ENCODE results near the gene TAF6.

Gene TAF6

GRCh38 chr7:100122568-100122967, 3.4 kb upstream of the TAF6 start (continued):
- TF ChIP-seq BCL11B (tag by site-specific recombination; IDR thresholded peaks at IDR 0.05; ENCODE audit: low read depth) (no peak), ZNF148 (tag by site-specific recombination; IDR thresholded peaks at IDR 0.05; ENCODE audit: borderline replicate concordance) (no peak), ZNF660 (tag by site-specific recombination; IDR thresholded peaks at IDR 0.05) (no peak)

- CTCF ChIA-PET: interaction anchor here (0.6 to 0.7 kb wide), 3 partner anchors 22 to 334 kb away, joined by 3 read pairs; no protein-coding TSS in a partner anchor
Measured at GRCh38 chr7:100122067-100122466, 2.9 kb upstream of the TAF6 start.

GRCh38 chr7:100120733-100121036, 1.5 kb upstream of the TAF6 start:
- CTCF ChIA-PET: interaction anchor here (1.0 to 1.1 kb wide), 2 partner anchors 10 to 97 kb away, joined by 3 to 4 read pairs; no protein-coding TSS in a partner anchor
- Histone ChIP-seq H3K4me3 (ENCODE audit: low read depth, low read length) (peak overlapping the region; percentile 90), H3K4me1 (ENCODE audit: control insufficient read depth, insufficient read depth, low read length) (peaks cover 3% of the 10 kb centered on the region; the same call in 1 of the 2 replicates), H3K9me3 (ENCODE audit: control insufficient read depth, insufficient read depth, low read depth, low read length) (no peaks in the 10 kb centered on the region), H3K27ac (ENCODE audit: extremely low read depth, low read depth, low read length) (peak overlapping the region; percentile 87), H3K36me3 (ENCODE audit: control insufficient read depth in 2 of 2, insufficient read depth in 1 of 2, low read length in 2 of 2) (peaks cover 0 to 13% of the 10 kb centered on the region in 2 experiments; a peak in 2 of 3 replicates)
- POLR2A ChIA-PET: interaction anchor here (0.7 to 8.4 kb wide), 3 partner anchors 12 to 28 kb away, joined by 3 to 81 read pairs (median 3); partner anchors contain the start of genes AP4M1, LAMTOR4 and MCM7
- TF ChIP-seq ZNF37A (tag by site-specific recombination; IDR thresholded peaks at IDR 0.05) (no peak), ZNF202 (tag by site-specific recombination; IDR thresholded peaks at IDR 0.05; ENCODE audit: borderline replicate concordance) (no peak), PRDM1 (tag by site-specific recombination; IDR thresholded peaks at IDR 0.05) (no peak), ZNF560 (tag by site-specific recombination; IDR thresholded peaks at IDR 0.05; ENCODE audit: borderline replicate concordance) (no peak), ZNF621 (tag by site-specific recombination; IDR thresholded peaks at IDR 0.05) (no peak), ZIC2 (tag by site-specific recombination; IDR thresholded peaks at IDR 0.05) (no peak), ZSCAN4 (tag by site-specific recombination; IDR thresholded peaks at IDR 0.05) (no peak), BCL11B (tag by site-specific recombination; IDR thresholded peaks at IDR 0.05; ENCODE audit: low read depth) (no peak), ZNF654 (tag by site-specific recombination; IDR thresholded peaks at IDR 0.05; ENCODE audit: low read depth) (no peak), ZNF645 (tag by site-specific recombination; IDR thresholded peaks at IDR 0.05) (no peak), ZNF777 (tag by site-specific recombination; IDR thresholded peaks at IDR 0.05; ENCODE audit: borderline replicate concordance) (no peak), ZNF677 (tag by site-specific recombination; IDR thresholded peaks at IDR 0.05) (no peak), ZNF19 (tag by site-specific recombination; IDR thresholded peaks at IDR 0.05; ENCODE audit: low read depth) (no peak), SCRT2 (tag by site-specific recombination; IDR thresholded peaks at IDR 0.05) (no peak), ZNF580 (tag by site-specific recombination; IDR thresholded peaks at IDR 0.05) (no peak), GLIS2 (tag by site-specific recombination; IDR thresholded peaks at IDR 0.05) (no peak), KLF9 (tag by site-specific recombination; IDR thresholded peaks at IDR 0.05; ENCODE audit: low read depth) (no peak), ZBTB44 (tag by site-specific recombination; IDR thresholded peaks at IDR 0.05) (no peak), ZNF843 (tag by site-specific recombination; IDR thresholded peaks at IDR 0.05) (no peak)

More at GRCh38 chr7:100122067-100122466, 2.9 kb upstream of the TAF6 start:
- TF ChIP-seq ZNF341 (tag by site-specific recombination; IDR thresholded peaks at IDR 0.05; ENCODE audit: low read depth): peak; percentile 69
- TF ChIP-seq ZNF658 (tag by site-specific recombination; IDR thresholded peaks at IDR 0.05): no peak
- no peak for TF ChIP-seq FEZF1 (tag by site-specific recombination; IDR thresholded peaks at IDR 0.05)
- TF ChIP-seq IKZF3 (tag by site-specific recombination; IDR thresholded peaks at IDR 0.05): 0 out of 2 replicates have a peak, but pooled peaks have one; percentile 36
- TF ChIP-seq ZNF600 (tag by site-specific recombination; IDR thresholded peaks at IDR 0.05): peak; percentile 98
- peak; percentile 54 for TF ChIP-seq ZBTB17 (tag by site-specific recombination; IDR thresholded peaks at IDR 0.05)
- TF ChIP-seq ZBTB6 (tag by site-specific recombination; IDR thresholded peaks at IDR 0.05): peak; percentile 73
- no peak for TF ChIP-seq KLF7 (tag by site-specific recombination; IDR thresholded peaks at IDR 0.05; ENCODE audit: borderline replicate concordance)
- H3K36me3 ChIP-seq (ENCODE audit: control insufficient read depth in 2 of 2, insufficient read depth in 1 of 2, low read length in 2 of 2): peaks cover 0 to 13% of the 10 kb centered on the region in 2 experiments; a peak in 2 of 3 replicates
- no peak overlapping the region for H3K4me3 ChIP-seq (ENCODE audit: low read depth, low read length)
- H3K9me3 ChIP-seq (ENCODE audit: control insufficient read depth, insufficient read depth, low read depth, low read length): no peaks in the 10 kb centered on the region
- POLR2A ChIA-PET: interaction anchor here (0.6 to 8.4 kb wide), 2 partner anchors 13 to 21 kb away, joined by 4 to 81 read pairs; partner anchors contain the start of genes AP4M1 and MCM7
- H3K4me1 ChIP-seq (ENCODE audit: control insufficient read depth, insufficient read depth, low read length): peaks cover 3% of the 10 kb centered on the region
- H3K27ac ChIP-seq (ENCODE audit: extremely low read depth, low read depth, low read length): no peak overlapping the region

All from HEK293 (cell line).